Measurements from ENCODE around the gene WDR86.

The WDR86 gene

GRCh38 chr7:151426441-151426903, 16.6 kb upstream of the WDR86 start:
- no peak overlapping the region for H3K27ac ChIP-seq
- no peak for TF ChIP-seq CTCF (conservative IDR thresholded peaks at IDR 0.05)
- no peak for TF ChIP-seq ZFX (IDR thresholded peaks at IDR 0.05)

- TF ChIP-seq ZFX (IDR thresholded peaks at IDR 0.05), result no peak
- TF ChIP-seq CTCF (conservative IDR thresholded peaks at IDR 0.05), result no peak
- no peak overlapping the region for H3K27ac ChIP-seq
These were observed 16.0 kb upstream of the WDR86 start for GRCh38 chr7:151425670-151426440.

GRCh38 chr7:151424799-151425198, 15.0 kb upstream of the WDR86 start:
- H3K27ac ChIP-seq, result no peak overlapping the region
- TF ChIP-seq ZFX (IDR thresholded peaks at IDR 0.05) (no peak), CTCF (conservative IDR thresholded peaks at IDR 0.05) (no peak)

GRCh38 chr7:151423936-151424335, 14.1 kb upstream of the WDR86 start:
- no peak for TF ChIP-seq ZFX (IDR thresholded peaks at IDR 0.05)
- no peak for TF ChIP-seq CTCF (conservative IDR thresholded peaks at IDR 0.05)
- H3K27ac ChIP-seq, result no peak overlapping the region

- no peak overlapping the region for H3K27ac ChIP-seq
- TF ChIP-seq CTCF (conservative IDR thresholded peaks at IDR 0.05), result no peak
- no peak for TF ChIP-seq ZFX (IDR thresholded peaks at IDR 0.05)
These were observed 13.4 kb upstream of the WDR86 start for GRCh38 chr7:151423226-151423625.

GRCh38 chr7:151422212-151422611, 12.4 kb upstream of the WDR86 start:
- TF ChIP-seq CTCF (conservative IDR thresholded peaks at IDR 0.05), result no peak
- no peak for TF ChIP-seq ZFX (IDR thresholded peaks at IDR 0.05)
- no peak overlapping the region for H3K27ac ChIP-seq

- no peak overlapping the region for H3K27ac ChIP-seq
- TF ChIP-seq ZFX (IDR thresholded peaks at IDR 0.05) (no peak), CTCF (conservative IDR thresholded peaks at IDR 0.05) (no peak)
These were observed 10.3 kb upstream of the WDR86 start for GRCh38 chr7:151420144-151420543.
